Left kidney (tissue), 2 donors: ENCODE measurements around the gene CYTH3. TPM values are rescaled to one million over a fixed set of nuclear protein-coding genes. Genes with fewer than 3 reads are reported as not detected.

Experiments
- DNase-seq: peaks from one replicate; pipeline ENCODE4 v3.0.0-alpha.2; 2013
- polyA plus RNA-seq: library from polyadenylated mRNA; unstranded; fragments of 120-200 nt; gene quantifications from one replicate; pipeline ENCODE4 v1.2.1, GENCODE V29; 2013; ENCODE audit not compliant: insufficient read length

Gene CYTH3
- polyA plus RNA-seq, 1 donor: 35.4 TPM

GRCh38 chr7:6166443-6166891 lies 106.0 kb downstream of the CYTH3 start:
- no peak for DNase-seq

DNA sequence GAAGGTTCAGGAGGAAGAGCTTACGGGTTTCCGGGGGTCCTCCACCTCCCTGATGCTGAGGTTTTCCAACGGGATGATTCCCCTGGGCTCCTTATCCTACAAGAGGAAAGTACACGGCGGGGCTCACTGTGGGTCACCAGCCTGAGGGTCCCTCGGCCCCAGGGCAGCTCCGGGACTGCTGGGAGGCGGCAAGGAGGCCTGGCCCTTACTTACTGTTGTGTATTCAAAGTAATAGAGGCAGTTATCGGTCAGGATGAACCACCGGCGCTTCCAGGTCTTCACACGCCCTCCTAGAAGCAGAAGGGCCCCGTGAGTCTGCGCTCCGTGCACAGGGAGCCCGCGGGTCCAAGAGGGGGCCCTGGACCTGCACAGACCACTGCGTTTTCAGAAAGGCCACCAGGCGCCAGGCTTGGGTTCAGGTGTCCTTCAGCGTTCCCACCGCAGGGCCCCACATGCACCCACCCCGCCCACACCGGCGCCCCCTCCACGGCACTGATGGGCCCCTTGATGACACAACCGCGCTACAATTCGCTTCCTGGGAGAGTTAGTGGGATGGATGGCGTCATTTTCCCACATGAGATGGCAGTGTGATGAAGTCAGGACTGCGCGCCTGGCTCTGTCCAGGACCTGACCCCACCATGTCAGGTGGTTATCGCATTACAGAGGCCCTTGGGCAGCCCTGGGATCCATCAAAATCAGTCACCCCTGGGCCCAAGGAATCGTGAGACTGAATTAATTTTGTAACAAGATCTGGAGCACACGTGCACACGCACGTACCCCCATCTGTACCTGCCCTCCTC lies 106.7 kb downstream of the CYTH3 start:
- no peak for DNase-seq

GRCh38 chr7:6165075-6165474 lies 107.3 kb downstream of the CYTH3 start:
- DNase-seq: no peak

- no peak for DNase-seq
These were observed 107.9 kb downstream of the CYTH3 start for GRCh38 chr7:6164491-6164890.

- no peak for DNase-seq
These were observed 108.4 kb downstream of the CYTH3 start for GRCh38 chr7:6164010-6164409.

DNA sequence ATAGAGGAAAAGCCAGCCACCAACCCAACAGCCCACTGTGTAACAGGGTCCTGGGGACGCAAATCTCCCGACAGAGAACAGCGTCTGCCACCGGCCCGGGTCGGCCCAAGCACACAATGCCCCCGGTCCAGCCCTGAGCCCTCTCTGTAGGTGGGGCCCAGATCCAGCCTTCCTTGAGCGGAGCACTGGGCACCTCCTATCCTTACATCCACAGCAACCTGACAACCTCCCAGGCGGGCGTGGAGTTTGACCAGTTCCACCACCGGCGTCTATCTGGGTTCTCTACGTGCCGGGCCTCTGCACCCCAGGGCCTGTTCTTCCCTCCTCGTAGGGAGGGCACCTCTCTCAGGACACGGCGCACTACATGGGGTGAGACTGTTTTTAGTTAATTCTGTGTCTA lies 109.0 kb downstream of the CYTH3 start:
- no peak for DNase-seq

- DNase-seq: no peak
These were observed 109.6 kb downstream of the CYTH3 start for GRCh38 chr7:6162650-6163366.

DNA sequence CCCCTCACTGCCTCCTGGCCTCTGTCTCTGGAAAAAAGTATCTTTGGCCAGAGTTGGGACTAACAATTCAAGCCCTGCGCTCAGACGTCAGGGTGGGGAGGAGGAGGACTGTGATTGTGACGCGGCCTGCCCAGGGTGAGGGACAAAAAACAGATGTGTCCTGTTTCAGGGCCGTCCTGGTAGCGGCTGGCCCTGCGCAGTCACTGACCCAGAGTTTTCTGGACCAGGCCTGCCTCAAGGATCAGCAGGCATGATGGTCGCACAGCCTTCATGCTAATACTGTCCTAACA lies 110.1 kb downstream of the CYTH3 start:
- no peak for DNase-seq

DNA sequence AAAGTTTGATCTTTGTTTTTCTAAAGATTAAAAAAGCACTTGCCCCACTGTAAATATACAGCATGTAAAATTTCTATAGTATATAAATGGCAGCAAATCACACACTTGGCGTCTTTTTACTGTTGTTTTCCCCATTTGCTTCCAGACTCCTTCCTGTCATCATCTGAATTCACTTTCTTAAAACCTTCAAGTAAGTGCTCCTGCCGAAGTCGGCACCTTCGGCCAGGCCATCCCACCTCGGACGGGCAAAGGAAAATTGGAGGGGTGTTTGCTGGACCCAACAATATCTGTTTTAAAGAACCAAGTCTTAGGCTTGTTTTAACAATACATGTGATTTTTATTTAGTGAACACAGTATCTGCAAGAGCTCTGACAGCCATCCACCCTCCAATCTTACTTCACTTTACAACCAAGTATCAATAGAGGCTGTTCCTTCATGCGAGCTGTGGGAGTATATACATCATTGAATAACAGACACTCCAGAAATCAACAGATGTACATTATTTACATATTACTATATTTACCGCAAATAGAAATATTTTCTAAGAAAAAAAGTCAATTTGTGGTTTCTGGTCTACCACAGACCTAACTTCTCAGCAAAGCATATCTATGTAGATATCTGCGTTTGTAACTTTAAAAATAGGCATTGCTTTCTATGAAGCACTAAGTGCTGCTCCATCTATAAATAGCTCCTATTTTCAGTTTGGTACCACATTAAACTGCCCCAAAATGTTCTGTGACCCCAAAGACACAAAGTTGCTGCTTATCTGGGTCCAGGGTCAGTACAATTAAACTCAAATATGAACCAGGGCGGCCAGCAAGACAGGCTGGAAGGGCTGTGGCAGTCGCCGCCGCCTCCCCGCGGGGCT lies 110.7 kb downstream of the CYTH3 start:
- no peak for DNase-seq

DNA sequence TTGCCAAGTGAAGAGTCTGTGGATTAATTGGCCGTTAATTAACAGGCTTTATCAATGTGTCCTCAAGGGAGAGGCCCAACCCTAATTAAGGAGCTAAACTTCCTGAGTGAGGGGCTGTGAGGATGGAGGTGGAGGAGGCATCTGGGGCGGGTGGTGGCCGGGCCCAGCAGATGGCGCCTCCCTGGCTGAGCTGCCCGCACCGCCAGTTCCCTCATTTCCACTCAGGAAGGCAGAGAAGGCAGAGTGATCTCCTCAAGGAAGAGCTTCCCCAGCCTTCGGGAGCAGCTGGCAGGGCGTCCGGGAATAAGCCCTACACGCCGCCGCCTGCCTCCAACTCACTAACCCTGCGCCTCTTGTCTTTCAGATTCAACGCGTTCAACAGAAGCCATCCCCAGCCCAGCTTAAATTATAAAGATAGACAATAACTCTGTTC lies 112.2 kb downstream of the CYTH3 start:
- DNase-seq: no peak

GRCh38 chr7:6159524-6160031 lies 112.8 kb downstream of the CYTH3 start:
- no peak for DNase-seq

- no peak for DNase-seq
These were observed 113.3 kb downstream of the CYTH3 start for GRCh38 chr7:6159097-6159483.

GRCh38 chr7:6158424-6159096 lies 113.9 kb downstream of the CYTH3 start:
- no peak for DNase-seq

DNA sequence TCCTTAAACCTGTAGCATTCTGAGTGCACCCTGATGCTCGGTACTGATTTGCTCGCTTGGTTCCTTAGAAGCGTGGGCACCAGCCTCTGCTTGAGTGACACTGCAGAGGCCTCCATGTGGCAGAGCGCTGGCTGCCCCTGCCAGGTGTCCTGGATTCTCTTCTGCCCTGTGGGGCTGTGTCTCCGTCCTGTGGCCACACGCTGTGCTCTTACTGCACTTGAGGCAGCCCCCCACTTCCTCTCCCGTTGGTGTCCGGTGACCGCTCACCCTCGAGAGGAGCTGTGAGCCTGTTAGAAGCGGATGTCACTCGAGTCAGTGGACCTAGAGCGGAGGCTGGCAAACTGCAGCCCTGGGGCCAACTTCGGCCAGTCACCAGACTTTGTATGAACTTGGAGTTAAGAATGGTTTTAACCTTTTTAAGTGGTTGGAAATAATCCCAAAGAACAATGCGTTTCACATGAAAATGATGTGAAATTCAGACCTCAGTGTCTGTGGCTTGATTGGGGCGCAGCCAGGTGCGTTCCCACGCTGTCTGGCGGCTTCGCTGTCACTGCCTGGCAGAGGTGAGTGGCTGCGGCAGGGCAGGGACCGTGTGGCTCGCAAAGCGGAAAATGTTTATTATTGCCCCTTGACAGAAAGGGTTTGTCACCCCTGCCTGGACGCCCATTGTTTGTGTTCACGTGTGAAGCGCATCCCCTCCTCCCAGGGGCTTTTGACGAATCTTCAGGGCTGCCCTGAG lies 114.6 kb downstream of the CYTH3 start:
- DNase-seq: no peak

DNA sequence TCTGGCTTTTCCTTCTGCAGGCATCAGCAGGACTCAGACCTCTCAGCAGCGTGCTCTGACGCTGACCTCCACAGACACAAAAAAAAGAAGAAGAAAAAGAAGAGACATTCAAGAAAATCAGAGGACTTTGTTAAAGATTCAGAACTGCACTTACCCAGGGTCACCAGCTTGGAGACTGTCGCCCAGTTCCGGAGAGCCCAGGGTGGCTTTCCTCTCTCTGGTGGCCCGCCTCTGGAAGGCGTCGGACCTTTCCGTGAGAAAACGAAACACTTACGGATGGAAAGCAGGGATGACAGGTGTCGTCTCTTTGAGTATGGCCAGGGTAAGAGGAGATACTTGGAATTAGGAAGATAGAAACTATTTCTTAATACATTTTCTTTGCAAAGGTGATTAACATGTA lies 115.7 kb downstream of the CYTH3 start:
- DNase-seq: no peak

- DNase-seq: no peak
These were observed 116.8 kb downstream of the CYTH3 start for GRCh38 chr7:6155596-6155995.

DNA sequence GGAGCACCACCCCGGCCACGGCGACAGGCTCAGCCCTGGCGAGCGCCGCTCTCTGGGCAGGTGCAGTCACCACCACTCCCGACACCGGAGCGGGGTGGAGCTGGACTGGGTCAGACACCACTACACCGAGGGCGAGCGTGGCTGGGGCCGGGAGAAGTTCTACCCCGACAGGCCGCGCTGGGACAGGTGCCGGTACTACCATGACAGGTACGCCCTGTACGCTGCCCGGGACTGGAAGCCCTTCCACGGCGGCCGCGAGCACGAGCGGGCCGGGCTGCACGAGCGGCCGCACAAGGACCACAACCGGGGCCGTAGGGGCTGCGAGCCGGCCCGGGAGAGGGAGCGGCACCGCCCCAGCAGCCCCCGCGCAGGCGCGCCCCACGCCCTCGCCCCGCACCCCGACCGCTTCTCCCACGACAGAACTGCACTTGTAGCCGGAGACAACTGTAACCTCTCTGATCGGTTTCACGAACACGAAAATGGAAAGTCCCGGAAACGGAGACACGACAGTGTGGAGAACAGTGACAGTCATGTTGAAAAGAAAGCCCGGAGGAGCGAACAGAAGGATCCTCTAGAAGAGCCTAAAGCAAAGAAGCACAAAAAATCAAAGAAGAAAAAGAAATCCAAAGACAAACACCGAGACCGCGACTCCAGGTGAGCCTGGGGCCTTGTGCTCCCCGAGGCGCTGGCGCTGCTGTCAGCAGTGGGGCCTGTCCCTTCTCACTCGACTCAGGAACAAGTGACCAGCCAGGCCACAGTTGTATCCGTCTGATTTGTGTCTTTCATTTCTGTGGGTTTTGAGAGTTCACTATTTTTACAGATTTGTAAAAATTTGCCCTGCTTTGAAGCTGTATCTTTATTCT lies 117.7 kb downstream of the CYTH3 start:
- no peak for DNase-seq

- no peak for DNase-seq
These were observed 118.5 kb downstream of the CYTH3 start for GRCh38 chr7:6153646-6154541.
